OCI-LY1 (cell line): ENCODE data around the gene SLC27A3.

Source experiments
- CTCF ChIP-seq: fragments of 200-600 bp; sonication (generic), shearing (Covaris generic); IDR thresholded peaks from 2 replicates; pipeline ENCODE4 v1.5.1; 2017; ENCODE audit warnings: mild to moderate bottlenecking, antibody characterized with exemption, low read length, moderate library complexity, mixed read lengths
- EZH2 ChIP-seq: fragments of 200-600 bp; sonication (generic), shearing (Covaris generic); IDR thresholded peaks from 2 replicates; pipeline ENCODE4 v1.8.0; 2017; ENCODE audit warnings: borderline replicate concordance, mixed run types, mild to moderate bottlenecking, antibody characterized with exemption, low read length, moderate library complexity, mixed read lengths

DNA sequence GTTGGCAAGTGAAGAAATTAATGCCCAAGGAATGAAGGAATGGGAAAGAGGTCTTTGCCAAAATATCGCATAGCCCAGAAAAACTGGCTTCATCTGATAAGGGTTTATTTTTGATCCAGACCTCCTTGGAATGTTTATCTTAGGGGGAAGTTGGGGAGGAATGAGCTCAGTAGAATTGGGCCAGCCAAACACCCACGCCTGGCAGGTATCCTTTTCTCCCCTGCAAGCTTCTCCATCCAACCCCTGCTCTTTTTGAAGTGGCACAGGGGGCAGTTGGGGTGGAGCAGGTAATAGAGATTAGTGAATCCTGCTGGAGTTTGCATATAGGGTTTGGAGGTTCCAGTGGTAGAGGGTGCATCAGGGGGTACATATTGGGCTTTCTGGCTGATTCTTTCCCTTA, 26.3 kb upstream of the SLC27A3 start:
- TF ChIP-seq CTCF = no peak
- TF ChIP-seq EZH2 = no peak
